NCI-H1092 treated with DMSO at 0.1 percent for 48 hours (cell line): Measurements from ENCODE around the gene PEX10.
"Not testable (repeated sequence)": the region's sequence is repeated elsewhere in the genome, so short reads cannot be mapped to it uniquely, and the experiment has no call there.

Source experiments
- DNase-seq: peaks from one replicate; lab custom pipeline; 2025; lab: John Stamatoyannopoulos, UW

Gene PEX10

DNA sequence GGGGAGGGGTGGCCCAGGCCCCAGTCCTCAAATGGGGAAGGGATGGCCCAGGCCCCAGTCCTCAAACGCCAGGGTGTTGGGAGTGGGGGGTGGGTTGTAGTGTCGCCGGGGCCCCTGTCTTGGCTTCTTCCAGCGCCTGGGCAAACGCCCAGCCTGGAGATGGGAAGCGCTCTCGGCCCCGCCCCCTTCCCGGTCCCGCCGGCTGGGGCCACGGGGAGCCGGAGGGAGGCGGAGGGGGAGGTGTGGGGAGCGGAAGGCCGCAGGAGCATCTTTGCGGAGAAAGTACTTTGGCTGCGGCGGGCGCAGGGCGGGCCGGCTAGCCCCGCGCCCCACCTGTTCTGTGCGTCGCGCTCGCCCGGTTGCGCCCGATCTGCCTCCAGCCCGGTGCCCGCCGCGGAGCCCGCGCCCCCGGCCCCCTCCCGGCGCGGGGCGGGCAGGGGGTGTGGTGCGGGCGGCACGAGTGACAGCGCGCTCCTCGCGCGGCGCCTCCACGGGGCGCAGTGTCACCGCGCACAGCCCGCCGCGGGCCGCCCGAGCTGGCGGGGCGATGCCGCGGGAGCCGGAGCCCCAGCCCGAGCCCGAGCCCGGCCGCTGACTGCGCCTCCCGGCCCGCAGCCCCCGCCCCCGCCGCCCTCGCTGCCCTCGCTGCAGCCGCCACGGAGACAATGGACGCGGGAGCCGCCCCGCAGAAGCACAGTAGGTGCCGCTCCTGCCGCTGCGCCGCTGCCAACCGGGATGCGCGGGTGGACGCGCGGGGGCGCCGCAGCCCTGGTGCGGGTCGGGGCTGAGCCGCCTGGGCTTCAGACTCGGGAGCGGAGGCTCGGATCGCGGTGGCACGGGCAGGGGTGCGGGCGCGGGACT is 31.1 kb upstream of the PEX10 start:
- DNase-seq: no peak

DNA sequence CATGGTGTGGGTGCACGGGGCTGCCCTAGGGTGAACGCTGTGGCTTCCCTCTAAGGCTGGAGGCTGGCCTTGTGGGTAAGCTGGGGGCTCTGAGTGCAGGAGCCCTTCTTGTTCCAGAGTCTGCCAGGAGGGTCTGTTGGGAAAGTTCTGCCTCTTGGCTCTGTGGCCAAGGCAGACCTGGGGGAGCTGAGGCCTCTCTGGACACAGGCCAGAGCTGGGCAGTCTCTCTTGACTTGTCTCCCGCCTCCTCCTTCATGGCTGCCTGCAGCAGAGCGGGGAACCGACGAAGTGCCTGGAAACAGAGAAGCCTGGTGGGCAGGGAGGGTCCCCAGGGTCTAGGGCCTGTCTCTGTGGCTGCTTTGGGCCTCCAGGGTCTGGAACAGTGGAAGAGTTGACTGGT is 30.3 kb upstream of the PEX10 start:
- no peak for DNase-seq

DNA sequence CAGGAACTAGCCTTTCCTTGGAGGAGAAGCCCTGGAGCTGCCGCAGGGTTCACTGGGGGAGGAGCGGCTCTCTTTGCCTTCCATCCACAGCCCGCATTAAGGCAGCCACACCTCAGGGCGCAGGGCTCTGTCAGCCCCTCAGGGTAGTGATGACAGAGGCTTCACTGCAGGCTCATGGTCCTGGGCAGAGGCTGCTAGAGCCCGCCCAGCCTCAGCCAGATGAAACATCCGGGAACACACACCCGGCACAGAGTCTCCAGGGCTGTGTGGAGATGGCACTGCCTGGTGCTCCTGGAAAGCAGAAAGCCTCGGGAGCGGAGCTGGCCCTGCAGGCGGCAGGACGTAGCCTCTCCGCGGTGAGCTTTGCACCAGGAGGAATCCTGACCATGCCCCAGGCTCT is 29.4 kb upstream of the PEX10 start:
- no peak for DNase-seq

DNA sequence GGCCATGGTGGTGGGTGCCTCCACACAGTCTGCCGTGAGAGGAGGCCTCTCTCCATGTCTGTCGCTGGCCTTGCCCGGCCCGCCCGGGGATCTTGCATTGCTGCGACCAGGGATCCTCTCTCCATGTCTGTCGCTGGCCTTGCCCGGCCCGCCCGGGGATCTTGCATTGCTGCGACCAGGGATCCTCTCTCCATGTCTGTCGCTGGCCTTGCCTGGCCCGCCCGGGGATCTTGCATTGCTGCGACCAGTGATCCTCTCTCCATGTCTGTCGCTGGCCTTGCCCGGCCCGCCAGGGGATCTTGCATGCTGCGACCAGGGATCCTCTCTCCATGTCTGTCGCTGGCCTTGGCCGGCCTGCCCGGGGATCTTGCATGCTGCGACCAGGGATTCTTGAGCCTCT is 28.0 kb upstream of the PEX10 start:
- not testable (repeated sequence) for DNase-seq

DNA sequence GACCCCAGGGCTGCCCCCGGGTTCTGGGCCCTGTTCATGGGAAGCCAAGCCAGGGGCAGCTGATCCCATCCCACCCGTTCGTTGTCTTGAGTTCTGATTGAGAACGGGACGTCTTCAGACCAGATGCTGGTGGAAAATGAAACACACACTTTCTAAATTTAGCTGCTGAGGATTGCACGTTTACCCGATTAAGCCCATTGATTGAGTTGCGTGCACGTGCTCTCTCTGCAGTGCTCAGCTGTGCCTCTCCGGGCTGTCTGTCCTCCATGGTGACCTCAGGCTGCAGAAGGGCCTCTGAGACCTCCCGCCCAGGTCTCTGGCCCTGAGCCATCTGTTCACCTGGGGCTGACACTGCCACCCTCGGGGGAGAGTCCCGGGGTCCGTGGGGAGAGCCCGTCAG is 27.0 kb upstream of the PEX10 start:
- DNase-seq: no peak

DNA sequence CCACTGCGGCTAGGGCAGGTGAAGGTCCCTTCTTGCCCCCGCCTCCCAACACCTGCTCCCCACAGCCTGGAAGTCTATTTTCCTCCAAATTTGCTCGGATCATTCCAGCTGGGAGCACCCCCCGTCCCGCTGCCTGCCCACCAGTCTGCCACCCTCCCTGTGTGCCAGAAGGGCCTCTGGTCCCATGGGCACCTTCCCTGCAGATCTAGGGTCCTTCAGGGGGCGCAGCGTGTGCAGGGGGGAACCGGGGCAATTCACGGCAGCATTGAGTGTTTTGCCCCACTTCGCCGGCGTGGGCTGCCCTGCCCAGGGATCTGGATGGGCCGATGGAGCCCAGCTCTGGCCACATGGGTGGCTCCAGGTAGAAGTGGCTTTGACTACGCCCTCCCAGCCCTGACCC is 26.3 kb upstream of the PEX10 start:
- no peak for DNase-seq

DNA sequence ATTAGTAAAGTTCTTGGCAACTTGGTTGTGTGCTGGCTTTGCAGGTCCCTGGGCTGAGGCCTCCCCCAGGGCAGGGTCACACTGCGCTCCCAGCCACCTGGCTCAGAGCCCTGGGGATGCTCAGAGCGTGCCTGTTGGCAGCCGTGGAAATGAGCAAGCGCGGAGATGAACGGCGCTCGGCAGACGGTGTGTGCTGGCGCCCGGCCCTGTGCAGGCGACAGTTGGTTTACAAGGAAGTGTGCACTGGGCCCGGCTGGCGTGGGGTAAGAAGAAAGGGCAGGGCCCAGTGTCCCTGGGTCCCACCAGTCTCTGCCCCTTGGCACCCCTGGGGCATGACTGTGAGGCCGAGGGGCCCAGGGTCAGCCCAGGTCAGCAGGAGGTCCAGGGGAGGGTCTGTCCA is 25.7 kb upstream of the PEX10 start:
- DNase-seq: peak; percentile 22

DNA sequence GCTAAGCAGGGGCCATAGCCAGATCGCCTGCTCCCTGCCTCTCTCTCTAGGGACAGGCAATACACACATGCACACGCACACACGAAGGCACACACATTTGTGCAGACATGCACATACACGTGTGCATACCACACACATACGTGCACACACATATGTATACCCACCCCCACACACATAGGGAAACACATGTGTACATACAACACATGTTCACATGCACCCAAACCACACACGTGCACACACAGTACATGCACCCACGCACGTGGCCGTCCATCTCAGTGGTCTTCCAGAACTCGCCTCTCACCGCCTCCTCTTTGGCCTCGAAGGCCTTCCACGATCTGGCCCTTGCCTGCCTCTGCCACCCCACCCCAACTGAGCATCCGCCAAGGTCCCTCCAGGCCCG is 25.3 kb upstream of the PEX10 start:
- no peak for DNase-seq

DNA sequence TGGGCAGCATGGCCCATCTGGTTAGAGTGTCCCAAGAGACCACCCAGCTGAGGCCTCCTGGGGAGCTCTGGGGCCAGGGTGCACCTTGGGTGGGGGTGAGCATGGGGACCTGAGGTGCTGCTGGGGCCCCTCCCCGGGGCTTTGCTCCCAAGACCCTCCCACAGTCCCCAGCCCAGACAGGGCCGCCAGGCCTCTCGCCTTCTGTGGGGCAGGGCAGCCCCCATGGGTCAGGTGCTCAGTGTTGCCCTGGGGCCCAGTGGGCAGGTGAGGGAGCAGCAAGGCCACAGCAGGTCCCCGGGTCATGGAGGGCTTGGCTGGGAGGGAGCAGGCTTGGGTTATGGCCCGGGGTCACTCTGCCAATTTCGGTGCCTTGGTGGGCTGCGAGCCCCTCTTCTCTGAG is 24.5 kb upstream of the PEX10 start:
- no peak for DNase-seq

DNA sequence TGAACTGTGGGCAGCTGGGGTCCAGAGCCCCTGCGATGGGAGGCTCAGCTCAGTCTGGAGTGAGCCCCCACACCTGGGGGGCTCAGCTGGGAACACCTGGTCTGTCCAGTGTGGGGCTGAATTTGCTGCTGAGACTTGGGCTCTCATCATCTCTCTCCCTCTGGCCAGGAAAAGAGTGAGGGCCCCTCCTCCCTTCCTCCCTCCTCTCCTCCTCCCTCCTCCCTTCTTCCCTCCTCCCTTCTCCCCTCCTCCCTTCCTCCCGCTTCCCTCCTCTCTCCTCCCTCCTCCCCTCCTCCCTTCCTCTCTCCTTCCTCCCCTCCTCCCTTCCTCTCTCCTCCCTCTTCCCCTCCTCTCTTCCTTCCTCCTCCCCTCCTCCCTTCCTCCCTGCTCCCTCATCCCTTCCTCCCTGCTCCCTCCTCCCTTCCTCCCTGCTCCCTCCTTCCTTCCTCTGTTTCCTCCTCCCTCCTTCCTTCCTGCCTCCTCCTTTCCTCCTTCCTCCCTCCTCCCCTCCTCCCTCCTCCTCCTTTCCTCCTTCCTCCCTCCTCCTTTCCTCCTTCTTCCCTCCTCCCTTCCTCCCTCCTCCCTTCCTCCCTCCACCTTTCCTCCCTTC is 23.5 kb upstream of the PEX10 start:
- no peak for DNase-seq

DNA sequence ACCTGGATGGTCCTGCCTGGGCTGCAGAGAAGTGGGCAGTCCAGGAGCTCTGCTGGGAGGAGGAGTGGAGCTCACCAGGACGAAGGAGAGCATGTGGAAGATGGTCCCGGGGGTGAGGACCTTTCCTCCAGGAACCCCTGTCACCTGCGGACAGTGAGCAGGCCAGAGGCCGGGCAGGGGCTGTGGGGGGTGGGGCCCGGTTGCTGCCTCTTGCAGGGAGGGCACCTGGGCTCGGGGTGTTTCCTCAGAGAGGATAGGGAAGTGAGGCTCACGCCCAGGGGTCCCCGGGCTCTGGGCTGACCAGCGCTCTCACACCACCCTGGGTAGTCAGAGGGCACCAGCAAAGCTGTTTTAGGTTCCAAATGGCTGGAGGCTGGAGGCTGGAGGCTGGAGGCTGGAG is 22.7 kb upstream of the PEX10 start:
- DNase-seq: no peak

DNA sequence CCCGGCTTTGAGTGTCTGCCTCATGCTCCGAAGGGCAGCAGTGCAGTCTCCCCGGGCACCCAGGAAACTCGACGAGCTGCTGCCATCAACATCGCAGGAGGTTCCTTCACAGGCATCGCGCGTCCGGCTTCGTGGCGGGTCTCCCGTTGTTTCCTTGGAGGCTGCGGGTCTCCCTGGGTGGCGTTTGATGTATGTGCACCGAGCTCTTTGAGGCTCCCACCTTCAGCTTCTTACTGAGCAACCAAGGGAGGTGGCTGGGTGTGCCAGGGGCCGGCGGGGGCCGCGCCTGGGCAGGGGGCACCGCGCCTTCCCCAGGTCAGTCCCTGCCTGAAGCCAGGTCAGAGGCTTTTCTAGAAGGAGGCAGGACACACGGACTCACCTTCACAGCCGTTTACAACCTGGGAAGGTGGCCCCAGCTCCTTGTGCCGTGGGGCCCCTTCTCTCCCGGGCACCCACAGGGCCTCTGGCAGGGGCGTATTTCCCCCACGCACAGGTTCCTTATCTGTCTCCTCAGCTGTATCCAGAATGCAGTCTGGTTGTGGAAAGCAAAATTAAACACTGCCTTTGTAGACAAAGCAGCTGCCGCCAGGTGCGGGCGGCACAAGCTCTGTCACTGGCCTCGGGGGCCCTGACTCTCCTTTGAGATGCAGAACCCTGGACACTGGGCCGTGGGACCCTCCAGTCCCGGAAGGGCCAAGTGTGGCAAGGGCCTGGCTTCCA is 21.7 kb upstream of the PEX10 start:
- DNase-seq: no peak

DNA sequence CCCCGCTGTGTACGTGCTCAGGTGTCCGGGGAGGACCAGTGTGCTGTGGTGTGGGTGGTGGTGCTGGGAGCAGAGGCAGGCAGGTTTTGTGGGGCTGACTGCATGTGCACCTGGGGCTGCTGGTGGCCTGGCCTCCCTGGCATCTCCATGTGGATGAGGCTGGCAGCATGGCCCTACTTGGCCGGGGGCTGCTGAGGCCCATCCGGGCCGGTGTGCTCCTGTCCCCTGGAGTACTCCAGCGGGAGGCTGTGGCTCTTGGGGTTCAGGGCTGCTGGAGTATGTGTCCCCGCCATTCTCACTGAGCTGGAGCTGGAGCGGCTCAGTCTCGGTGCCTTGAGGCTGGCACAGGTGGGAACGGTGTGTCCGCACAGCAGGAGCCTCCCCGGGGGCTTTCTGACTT is 20.8 kb upstream of the PEX10 start:
- no peak for DNase-seq

DNA sequence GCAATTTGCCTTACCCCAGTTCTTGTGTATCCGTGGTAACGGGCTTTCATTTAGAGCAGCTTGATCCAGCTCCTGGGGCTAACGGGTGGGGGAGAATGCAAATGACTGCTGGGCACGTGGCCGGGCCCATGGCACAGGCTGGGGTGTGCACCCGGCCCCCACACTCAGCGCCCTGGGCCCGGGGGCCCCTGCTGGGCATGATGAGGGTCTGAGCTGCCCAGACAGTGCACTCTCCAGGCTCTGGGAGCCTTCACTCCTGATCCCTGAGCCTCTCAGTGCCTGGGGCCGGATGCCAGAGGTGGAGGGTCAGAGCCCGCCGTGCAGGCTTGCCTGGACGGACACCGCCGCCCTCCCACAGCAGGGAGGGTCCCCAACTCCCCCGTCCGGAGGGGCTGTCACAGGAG is 20.1 kb upstream of the PEX10 start:
- no peak for DNase-seq

DNA sequence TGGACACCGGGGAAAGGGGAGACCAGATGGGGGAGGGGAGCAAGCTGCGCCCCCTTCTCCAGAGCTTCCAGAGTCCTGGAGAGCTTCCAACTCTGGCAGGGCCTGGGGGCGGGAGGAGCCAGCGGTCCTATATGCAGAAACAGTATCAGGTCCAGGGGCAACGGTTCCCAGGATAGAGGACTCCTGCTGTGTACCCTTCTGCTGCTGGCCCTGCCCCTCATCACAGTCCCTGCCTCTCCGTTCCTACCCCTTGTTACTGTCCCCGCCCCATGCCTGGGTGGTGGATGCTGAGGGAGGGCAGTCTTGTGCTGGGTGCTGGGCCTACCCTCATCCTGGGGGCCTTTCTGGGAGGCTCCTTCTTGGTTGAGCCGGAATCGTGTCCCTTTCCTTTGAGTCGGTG is 19.2 kb upstream of the PEX10 start:
- DNase-seq: no peak

DNA sequence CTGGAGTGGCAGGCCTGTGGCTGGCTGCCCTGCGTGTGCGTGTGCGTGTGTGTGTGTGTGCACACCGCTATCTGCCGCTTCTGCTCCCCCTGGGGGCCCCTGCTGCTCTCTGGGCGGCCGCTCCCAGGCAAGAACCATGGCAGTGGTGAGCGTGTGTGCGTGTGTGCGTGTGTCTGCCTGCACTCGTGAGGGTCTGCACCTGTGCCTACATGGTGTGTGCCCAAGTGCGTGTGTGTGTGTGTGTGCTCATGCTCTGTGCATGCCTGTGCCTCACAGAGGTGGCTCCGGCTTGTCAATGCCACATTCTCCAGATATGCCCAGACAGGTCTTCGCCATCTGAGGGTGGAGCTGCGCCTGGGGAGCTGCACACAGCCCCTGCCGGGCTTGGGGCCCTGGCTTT is 18.7 kb upstream of the PEX10 start:
- no peak for DNase-seq

DNA sequence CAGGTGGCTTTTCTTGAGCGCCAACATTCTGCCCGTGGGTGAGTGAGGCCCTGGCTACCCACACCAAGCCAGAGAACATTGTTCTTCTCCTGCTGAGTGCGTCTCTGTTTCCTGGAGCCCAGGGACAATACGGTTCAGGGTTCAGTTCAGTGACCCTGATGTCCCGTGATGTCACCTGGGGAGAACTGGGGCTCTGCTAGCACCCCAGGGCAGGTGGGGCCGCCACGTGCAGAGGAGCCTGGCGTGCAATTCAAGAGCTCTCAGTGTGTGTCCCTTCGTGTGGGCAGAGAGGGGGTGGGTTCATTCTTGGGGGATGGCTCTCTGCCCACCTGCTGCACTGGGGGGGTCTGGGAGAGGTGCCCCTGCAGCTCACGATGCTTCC is 18.2 kb upstream of the PEX10 start:
- DNase-seq: no peak

DNA sequence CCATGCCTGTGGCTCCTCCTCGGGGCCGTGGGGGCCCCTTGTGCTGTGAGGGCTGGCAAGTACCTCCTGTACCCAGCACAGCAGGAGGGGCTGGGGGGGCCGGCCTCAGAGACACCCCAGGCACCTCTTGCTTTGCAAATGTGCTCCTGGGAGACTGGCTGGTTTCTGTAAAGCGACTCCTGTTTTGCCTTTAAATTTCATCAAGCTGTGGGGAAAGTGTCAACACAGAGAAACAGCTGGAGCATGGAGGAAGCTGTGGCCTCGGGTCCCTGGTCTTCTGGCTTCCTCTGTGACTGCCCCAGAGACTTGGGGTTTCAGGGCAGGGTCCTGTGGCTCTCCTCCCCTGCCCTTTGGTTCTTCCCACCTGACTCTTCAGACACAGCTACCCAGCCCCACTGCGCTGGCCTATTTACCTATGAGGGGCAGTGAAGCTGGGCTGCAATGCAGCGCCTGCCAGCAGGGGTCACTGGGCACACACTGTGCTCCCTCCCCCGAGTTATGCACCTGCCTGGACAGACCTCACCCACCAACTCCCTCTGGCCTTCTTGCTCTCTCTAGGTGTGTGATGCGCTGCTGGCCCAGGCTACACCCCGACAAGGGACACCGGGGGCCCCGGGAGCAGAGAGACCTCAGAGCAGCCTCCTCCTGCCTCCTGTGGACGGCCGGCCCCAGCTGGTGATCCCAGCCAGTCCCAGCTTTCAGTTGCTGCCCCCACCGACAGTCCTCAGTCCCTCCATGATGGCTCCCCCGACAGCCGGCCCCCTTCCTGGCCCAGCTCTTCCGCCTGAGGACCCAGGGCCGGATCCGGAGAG is 17.6 kb upstream of the PEX10 start:
- DNase-seq: no peak

DNA sequence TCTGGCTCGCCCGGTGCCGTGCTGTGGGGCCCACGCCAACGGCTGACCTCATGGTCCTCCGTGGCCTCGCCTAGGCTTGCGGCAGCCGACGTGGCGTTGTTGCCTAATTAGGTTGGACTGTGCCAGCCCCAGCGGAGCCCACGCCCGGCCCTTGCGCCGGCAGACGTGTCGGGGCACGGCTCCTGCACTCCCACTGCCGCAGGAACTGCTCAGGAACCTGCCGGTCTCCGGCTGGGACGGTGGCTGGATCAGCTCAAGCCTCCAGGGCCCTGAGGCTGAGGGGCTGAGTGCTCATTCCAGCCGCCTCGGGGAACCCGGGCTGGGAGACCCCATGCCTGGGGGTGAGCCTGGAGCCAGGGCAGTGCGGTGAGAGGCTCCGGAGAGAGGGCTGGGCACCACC is 16.1 kb upstream of the PEX10 start:
- DNase-seq: no peak

DNA sequence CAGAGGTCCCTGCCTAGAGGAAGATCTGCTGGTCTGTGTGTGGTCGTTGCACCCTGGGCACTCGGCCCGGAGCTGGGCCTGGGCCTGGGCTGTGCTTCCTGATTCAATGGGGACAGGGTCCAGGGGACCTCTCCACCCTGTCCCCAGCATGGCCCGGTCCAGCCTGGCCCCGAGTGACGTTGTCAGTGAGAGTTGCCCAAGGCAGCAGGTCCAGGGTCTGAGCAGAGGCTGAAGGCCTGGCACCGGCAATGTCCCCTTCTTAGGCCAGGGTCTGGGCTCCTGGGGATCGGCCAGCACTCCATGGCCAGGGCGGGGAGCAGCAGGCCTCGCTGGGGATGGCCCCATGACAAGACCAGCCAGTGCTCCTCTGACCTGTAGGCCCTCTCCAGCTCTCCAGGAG is 15.6 kb upstream of the PEX10 start:
- no peak for DNase-seq

DNA sequence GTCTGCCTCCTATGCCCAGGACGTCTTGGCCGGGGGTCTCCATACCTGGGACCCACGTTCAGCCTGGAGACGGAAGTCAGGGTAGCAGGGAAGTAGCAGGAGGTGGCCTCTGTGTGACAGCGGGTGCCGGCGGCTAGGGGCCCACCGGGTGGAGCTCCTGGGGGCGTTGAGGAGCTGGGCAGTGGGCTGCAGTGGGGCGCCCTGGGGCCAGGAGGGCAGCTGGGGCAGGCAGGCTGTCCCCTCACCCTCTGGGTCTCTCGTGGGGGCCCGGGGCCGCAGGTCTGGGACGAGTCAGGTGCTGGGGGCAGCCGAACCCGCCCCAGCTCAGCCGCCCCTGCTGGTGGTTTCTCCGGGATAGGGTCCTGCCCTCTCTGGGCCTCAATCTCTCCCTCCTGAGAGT is 14.7 kb upstream of the PEX10 start:
- no peak for DNase-seq

DNA sequence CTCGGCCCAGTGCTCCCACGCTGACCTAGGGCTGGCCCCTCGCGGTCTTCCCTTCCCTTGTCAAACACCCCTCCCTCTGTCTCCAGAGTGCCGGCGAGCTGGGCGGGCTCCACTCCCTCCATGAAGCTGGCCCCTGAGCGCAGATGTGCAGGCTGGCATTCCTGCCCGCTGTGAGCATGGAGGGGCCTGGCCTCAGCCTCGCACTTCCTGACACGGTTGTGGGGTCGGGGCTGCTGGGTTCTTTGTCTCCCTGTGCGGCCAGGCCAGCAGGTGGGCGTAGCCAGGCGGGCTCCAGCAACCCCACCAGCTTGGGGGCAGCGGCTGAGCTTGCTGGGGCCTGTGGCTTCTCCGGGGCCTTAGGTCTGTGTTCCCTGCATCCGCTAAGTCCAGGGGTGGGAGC is 14.2 kb upstream of the PEX10 start:
- DNase-seq: no peak

DNA sequence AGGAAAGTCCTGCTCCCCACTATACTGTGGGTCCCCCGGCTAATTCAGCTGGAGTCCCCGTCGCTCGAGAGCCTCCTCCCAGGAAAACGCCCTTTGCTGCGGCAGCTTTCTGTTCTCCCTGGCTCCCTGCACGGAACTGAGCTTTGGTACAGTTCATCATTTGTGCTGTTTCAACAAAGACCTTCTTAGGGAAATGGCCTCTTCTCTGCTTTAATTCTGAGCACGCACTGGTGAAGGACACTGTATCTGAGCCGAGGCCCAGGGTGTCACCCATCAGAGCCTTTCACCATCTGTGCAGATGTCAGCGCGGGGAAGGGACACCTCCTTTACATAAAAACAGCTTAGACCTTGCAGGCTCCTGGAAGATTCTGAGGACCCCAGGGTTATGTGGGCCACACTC is 13.5 kb upstream of the PEX10 start:
- DNase-seq: no peak
